ENCODE data around the gene PDIK1L.

The PDIK1L gene

DNA sequence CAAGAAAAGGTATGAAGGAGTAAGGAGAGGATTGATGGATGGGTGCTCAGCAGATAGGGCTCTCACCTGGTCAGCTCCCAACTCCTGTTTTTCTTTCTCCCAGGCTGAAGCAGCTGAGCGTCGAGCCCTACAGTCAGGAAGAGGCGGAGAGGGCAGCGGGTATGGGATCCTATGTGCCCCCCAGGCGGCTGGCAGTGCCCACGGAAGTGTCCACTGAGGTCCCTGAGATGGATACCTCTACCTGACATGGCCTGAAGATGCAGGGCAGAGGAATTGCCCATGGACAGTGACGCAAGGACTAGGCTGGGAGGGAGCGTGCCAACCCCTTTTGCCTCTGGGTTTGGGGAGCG, 58.8 kb downstream of the PDIK1L start:
- no peak for DNase-seq (ENCODE audit: low read depth, low spot score)

DNA sequence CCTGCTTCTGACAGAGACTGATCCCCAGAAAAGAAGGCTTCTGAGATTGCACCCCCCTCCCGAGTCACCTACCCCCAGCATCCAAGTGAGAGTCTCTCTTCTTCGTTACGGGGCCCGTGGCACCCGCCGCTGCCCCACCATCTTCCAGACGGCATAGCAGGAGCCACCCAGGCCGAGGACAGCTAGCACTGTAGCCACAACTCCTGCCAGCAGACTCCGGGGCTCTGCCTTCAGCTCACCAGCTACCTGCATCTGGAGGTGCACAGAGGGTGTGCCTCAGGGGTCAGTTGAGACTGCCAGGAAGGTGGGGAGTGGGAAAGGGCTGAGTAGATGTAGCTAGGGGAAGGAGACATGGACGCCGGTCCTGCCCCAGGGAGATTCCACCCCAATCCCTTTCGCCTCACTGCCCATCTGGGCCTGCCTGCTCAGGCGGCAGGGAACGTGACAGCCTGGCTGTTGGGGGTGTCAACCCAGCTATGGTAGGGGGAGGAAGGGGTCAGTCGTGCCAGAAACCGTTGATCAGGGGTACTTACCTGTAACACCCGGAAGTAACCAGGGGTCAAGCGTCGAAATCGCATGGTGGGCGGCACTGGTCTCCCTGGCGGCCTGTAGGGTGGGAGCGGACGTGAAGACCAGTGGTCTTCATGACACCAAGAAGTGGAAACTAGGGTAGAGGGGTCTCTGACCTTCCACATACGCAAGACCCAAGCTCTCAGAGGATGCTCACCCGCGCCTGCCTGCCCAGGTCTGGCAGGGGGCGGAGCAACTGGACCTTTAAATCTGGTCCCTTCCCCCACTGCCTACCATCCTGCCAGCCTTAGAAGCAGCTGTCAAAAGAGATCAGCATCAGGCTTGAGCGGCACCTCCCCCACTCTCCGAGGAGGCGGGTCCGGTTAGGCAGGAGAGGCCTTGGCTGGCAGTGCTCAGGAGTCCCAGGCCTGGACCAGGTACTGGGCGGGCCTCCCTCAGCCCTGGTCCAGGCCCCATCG, 59.8 kb downstream of the PDIK1L start, which contains the start of gene ZNF593OS:
Gene ZNF593OS (minus strand): TSS at position 749 of the 989 bp plus-strand sequence. CDS start 171 bp downstream, at position 578.
- no peak for DNase-seq (ENCODE audit: low read depth, low spot score)

All from iPS DF 19.7 (cell line).